Measurements from ENCODE around the gene COBLL1. TPM values are rescaled to one million over a fixed set of nuclear protein-coding genes. Genes with fewer than 3 reads are reported as not detected.

Gene COBLL1
- total and polyA plus RNA-seq, 2 of the 4 experiments (the other 2 are of a cell fraction), result 0.79 to 1.1 TPM

- H3K27ac ChIP-seq (ENCODE audit: insufficient read depth, low read length), result no peak overlapping the region
- H2BK15ac ChIP-seq (ENCODE audit: low read depth, low read length), result no peak overlapping the region
- in situ Hi-C loops (cut with MboI; ENCODE audit: low sequenced_read_pairs) (no loop called here), intact Hi-C loops (cut with micrococcal nuclease) (no loop called here), dilution Hi-C loops (cut with HindIII; ENCODE audit: low sequenced_read_pairs, unreplicated experiment) (no loop called here)
- H2AK9ac ChIP-seq (replicated peaks; ENCODE audit: low read depth, low read length, poor library complexity), result no peak overlapping the region
- no peak overlapping the region for H2AK5ac ChIP-seq (ENCODE audit: low read depth, low read length)
- DNase-seq (no peak), ATAC-seq (ENCODE audit: low read depth) (no peak)
- H2AFZ ChIP-seq (replicated peaks; ENCODE audit: low read length, poor library complexity), result no peak overlapping the region
- POLR2A ChIA-PET (ENCODE audit: unreplicated experiment), result no interaction called here
- no peaks in the 10 kb centered on the region for H3K36me3 ChIP-seq (ENCODE audit: control insufficient read depth, insufficient read depth, low read length)
- no peaks in the 10 kb centered on the region for H3K79me1 ChIP-seq (ENCODE audit: low read depth in 1 of 2, low read length in 2 of 2)
- no peak overlapping the region for H3K9ac ChIP-seq (ENCODE audit: low read depth, low read length)
- no peaks in the 10 kb centered on the region for H4K20me1 ChIP-seq (ENCODE audit: insufficient read depth, low read length)
- CTCF ChIA-PET, result no interaction called here
- no peak overlapping the region for H3K18ac ChIP-seq (ENCODE audit: low read depth, low read length)
- H3K9me3 ChIP-seq (ENCODE audit: control insufficient read depth, insufficient read depth, low read length), result no peaks in the 10 kb centered on the region
- no peaks in the 10 kb centered on the region for H3K4me1 ChIP-seq (ENCODE audit: control insufficient read depth, insufficient read depth, low read length)
- no peaks in the 10 kb centered on the region for H3K9me1 ChIP-seq (ENCODE audit: insufficient read depth, low read length)
- H2BK5ac ChIP-seq (ENCODE audit: low read depth, low read length, poor library complexity, severe bottlenecking), result no peak overlapping the region
- H3K56ac ChIP-seq (ENCODE audit: extremely low read depth, insufficient read depth, low read length), result no peak overlapping the region
- WGBS, 2 experiments (ENCODE audit: extremely low coverage in 2 of 2, insufficient read length in 1 of 2), result no CpG with 5 or more reads among the region's 2 CpGs
- H3K14ac ChIP-seq (replicated peaks; ENCODE audit: low read depth, low read length), result no peak overlapping the region
- no peak overlapping the region for H4K8ac ChIP-seq (ENCODE audit: low read depth in 2 of 2, low read length in 2 of 2)
- no TSS peak for BruUV-seq (replicated peaks)
- H2BK20ac ChIP-seq (ENCODE audit: low read depth, low read length), result no peak overlapping the region
- H3K4ac ChIP-seq (ENCODE audit: low read depth, low read length), result no peak overlapping the region
- H3K4me2 ChIP-seq (ENCODE audit: low read depth, low read length), result no peak overlapping the region
- no peaks in the 10 kb centered on the region for H3K27me3 ChIP-seq (ENCODE audit: control insufficient read depth, insufficient read depth, low read length)
- H4K5ac ChIP-seq (ENCODE audit: low read depth, low read length), result no peak overlapping the region
- no peak overlapping the region for H3K23ac ChIP-seq (ENCODE audit: low read depth, low read length)
- no peak overlapping the region for H4K91ac ChIP-seq (ENCODE audit: insufficient read depth, low read depth, low read length)
- H3K4me3 ChIP-seq (ENCODE audit: insufficient read depth, low read depth, low read length), result no peak overlapping the region
- no peak overlapping the region for H2BK120ac ChIP-seq (ENCODE audit: low read depth, low read length)
- TF ChIP-seq, protein P1, sequence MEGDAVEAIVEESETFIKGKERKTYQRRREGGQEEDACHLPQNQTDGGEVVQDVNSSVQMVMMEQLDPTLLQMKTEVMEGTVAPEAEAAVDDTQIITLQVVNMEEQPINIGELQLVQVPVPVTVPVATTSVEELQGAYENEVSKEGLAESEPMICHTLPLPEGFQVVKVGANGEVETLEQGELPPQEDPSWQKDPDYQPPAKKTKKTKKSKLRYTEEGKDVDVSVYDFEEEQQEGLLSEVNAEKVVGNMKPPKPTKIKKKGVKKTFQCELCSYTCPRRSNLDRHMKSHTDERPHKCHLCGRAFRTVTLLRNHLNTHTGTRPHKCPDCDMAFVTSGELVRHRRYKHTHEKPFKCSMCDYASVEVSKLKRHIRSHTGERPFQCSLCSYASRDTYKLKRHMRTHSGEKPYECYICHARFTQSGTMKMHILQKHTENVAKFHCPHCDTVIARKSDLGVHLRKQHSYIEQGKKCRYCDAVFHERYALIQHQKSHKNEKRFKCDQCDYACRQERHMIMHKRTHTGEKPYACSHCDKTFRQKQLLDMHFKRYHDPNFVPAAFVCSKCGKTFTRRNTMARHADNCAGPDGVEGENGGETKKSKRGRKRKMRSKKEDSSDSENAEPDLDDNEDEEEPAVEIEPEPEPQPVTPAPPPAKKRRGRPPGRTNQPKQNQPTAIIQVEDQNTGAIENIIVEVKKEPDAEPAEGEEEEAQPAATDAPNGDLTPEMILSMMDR (conservative IDR thresholded peaks at IDR 0.05; ENCODE audit: low read depth, low read length), result no peak
- no peak for TF ChIP-seq POLR2A (IDR thresholded peaks at IDR 0.05; ENCODE audit: low read depth, low read length)
- no peak for TF ChIP-seq SMC3 (IDR thresholded peaks at IDR 0.05; ENCODE audit: low read depth, low read length)
- TF ChIP-seq RFX5 (IDR thresholded peaks at IDR 0.05; ENCODE audit: low read depth, low read length), result no peak
- no peak for TF ChIP-seq CEBPB (IDR thresholded peaks at IDR 0.05; ENCODE audit: low read depth, low read length)
- no peak for TF ChIP-seq MAFK (IDR thresholded peaks at IDR 0.05; ENCODE audit: low read depth, low read length)
- no peak for TF ChIP-seq RCOR1 (IDR thresholded peaks at IDR 0.05; ENCODE audit: insufficient replicate concordance, low read length)
- TF ChIP-seq, protein P2, sequence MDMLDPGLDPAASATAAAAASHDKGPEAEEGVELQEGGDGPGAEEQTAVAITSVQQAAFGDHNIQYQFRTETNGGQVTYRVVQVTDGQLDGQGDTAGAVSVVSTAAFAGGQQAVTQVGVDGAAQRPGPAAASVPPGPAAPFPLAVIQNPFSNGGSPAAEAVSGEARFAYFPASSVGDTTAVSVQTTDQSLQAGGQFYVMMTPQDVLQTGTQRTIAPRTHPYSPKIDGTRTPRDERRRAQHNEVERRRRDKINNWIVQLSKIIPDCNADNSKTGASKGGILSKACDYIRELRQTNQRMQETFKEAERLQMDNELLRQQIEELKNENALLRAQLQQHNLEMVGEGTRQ (IDR thresholded peaks at IDR 0.05; ENCODE audit: low read depth, low read length), result no peak
- TF ChIP-seq CHD1 (IDR thresholded peaks at IDR 0.05; ENCODE audit: low read depth, low read length), result no peak
- no peak for TF ChIP-seq ELK1 (IDR thresholded peaks at IDR 0.05; ENCODE audit: borderline replicate concordance, low read depth, low read length)
- TF ChIP-seq MAZ (IDR thresholded peaks at IDR 0.05; ENCODE audit: borderline replicate concordance, low read depth, low read length), result no peak
- no peak for TF ChIP-seq BHLHE40 (IDR thresholded peaks at IDR 0.05; ENCODE audit: low read depth, low read length)
- no peak for TF ChIP-seq RAD21 (IDR thresholded peaks at IDR 0.05; ENCODE audit: low read length)
- no peak for TF ChIP-seq FOS (IDR thresholded peaks at IDR 0.05; ENCODE audit: low read depth, low read length)
- TF ChIP-seq MXI1 (IDR thresholded peaks at IDR 0.05; ENCODE audit: borderline replicate concordance, low read depth, low read length), result no peak
- TF ChIP-seq NFE2L2 (IDR thresholded peaks at IDR 0.05; ENCODE audit: low read depth, low read length), result no peak
Measured at GRCh38 chr2:164722616-164723338, 118.8 kb downstream of the COBLL1 start.
